Neural cell (in vitro differentiated cells): ENCODE measurements around the gene GRIK3. TPM values are rescaled to one million over a fixed set of nuclear protein-coding genes. Genes with fewer than 3 reads are reported as not detected.

Source experiments
- H2AFZ ChIP-seq: fragments of 200-600, 300-800 bp; sonication (generic), shearing (Covaris generic); 2 replicates; pipeline ENCODE4 v1.6.0; 2014; ENCODE audit warnings: low read depth, mild to moderate bottlenecking, antibody characterized with exemption, low read length, moderate library complexity
- H3F3A ChIP-seq: fragments of 200-600 bp; shearing (Covaris generic); 2 replicates; pipeline ENCODE4 v1.6.1; 2016; ENCODE audit warnings: mild to moderate bottlenecking, moderate library complexity, mixed read lengths, antibody characterized with exemption, low read length; ENCODE audit not compliant: insufficient read depth, poor library complexity, severe bottlenecking
- H3K27ac ChIP-seq: fragments of 200-600, 300-800 bp; sonication (generic), shearing (Covaris generic); 2 replicates; pipeline ENCODE4 v1.5.1; 2014; ENCODE audit warnings: mild to moderate bottlenecking, low read length, moderate library complexity
- H3K27me3 ChIP-seq: fragments of 300-800, 200-600 bp; sonication (generic), shearing (Covaris generic); 2 replicates; pipeline ENCODE4 v1.6.0; 2014; ENCODE audit warnings: mild to moderate bottlenecking, low read depth, low read length, moderate library complexity; ENCODE audit not compliant: insufficient read depth
- H3K36me3 ChIP-seq: fragments of 300-800, 200-600 bp; sonication (generic), shearing (Covaris generic); 2 replicates; pipeline ENCODE4 v1.5.1; 2014; ENCODE audit warnings: mild to moderate bottlenecking, antibody characterized with exemption, low read length, moderate library complexity; ENCODE audit not compliant: insufficient read depth
- H3K4me2 ChIP-seq: fragments of 300-800, 200-600 bp; sonication (generic), shearing (Covaris generic); 2 replicates; pipeline ENCODE4 v1.6.0; 2014; ENCODE audit warnings: mild to moderate bottlenecking, low read length
- H3K4me3 ChIP-seq: fragments of 300-800, 200-600 bp; sonication (generic), shearing (Covaris generic); 2 replicates; pipeline ENCODE4 v1.5.1; 2014; ENCODE audit warnings: mild to moderate bottlenecking, low read length, moderate library complexity
- H3K79me2 ChIP-seq: fragments of 200-600 bp; shearing (Covaris generic); replicated peaks from 2 replicates; pipeline ENCODE4 v1.6.0; 2014; ENCODE audit warnings: mild to moderate bottlenecking, low read length, moderate library complexity; ENCODE audit not compliant: insufficient read depth
- H3K9ac ChIP-seq: fragments of 300-800, 200-600 bp; sonication (generic), shearing (Covaris generic); 2 replicates; pipeline ENCODE4 v1.6.1; 2016; ENCODE audit warnings: mild to moderate bottlenecking, low read length, mixed read lengths
- H3K9me2 ChIP-seq: fragments of 200-600 bp; shearing (Covaris generic); 2 replicates; pipeline ENCODE4 v1.6.1; 2016; ENCODE audit warnings: mild to moderate bottlenecking, low read length, mixed read lengths; ENCODE audit not compliant: insufficient read depth
- H3K9me3 ChIP-seq: fragments of 200-600, 300-800 bp; sonication (generic), shearing (Covaris generic); 2 replicates; pipeline ENCODE4 v1.6.1; 2016; ENCODE audit warnings: mild to moderate bottlenecking, mixed run types, low read length, moderate library complexity, mixed read lengths
- H4K20me1 ChIP-seq: fragments of 200-600 bp; shearing (Covaris generic); 2 replicates; pipeline ENCODE4 v1.6.1; 2016; ENCODE audit warnings: mild to moderate bottlenecking, mixed run types; ENCODE audit not compliant: insufficient read depth
- CTCF ChIP-seq: fragments of 450-650 bp; IDR thresholded peaks from 2 replicates; pipeline ENCODE4 v1.5.1; 2014; ENCODE audit warnings: antibody characterized with exemption, mild to moderate bottlenecking, moderate library complexity; ENCODE audit not compliant: poor library complexity, severe bottlenecking
- EP300 ChIP-seq: fragments of 450-650 bp; conservative IDR thresholded peaks from 2 replicates; pipeline ENCODE4 v1.6.1; 2014; ENCODE audit warnings: antibody characterized with exemption, mild to moderate bottlenecking, moderate library complexity; ENCODE audit not compliant: poor library complexity, severe bottlenecking
- EZH2 ChIP-seq: fragments of 200-600, 300-800 bp; shearing (Covaris generic), sonication (generic); IDR thresholded peaks from 2 replicates; pipeline ENCODE4 v1.6.1; 2014; ENCODE audit warnings: antibody characterized with exemption, low read length, borderline replicate concordance, mild to moderate bottlenecking; ENCODE audit not compliant: insufficient read depth, poor library complexity, severe bottlenecking
- MXI1 ChIP-seq: fragments of 450-650 bp; conservative IDR thresholded peaks from 2 replicates; pipeline ENCODE4 v1.6.1; 2014; ENCODE audit warnings: antibody characterized with exemption, mild to moderate bottlenecking; ENCODE audit not compliant: poor library complexity, severe bottlenecking
- POLR2AphosphoS5 ChIP-seq: IDR thresholded peaks from 2 replicates; pipeline ENCODE4 v1.6.1; 2012
- RAD21 ChIP-seq: fragments of 450-650 bp; conservative IDR thresholded peaks from 2 replicates; pipeline ENCODE4 v1.6.1; 2014; ENCODE audit warnings: antibody characterized with exemption, mild to moderate bottlenecking, moderate library complexity
- REST ChIP-seq: IDR thresholded peaks from 2 replicates; pipeline ENCODE4 v1.6.1; 2012; ENCODE audit warnings: borderline replicate concordance
- SMC3 ChIP-seq: fragments of 450-650 bp; conservative IDR thresholded peaks from 2 replicates; pipeline ENCODE4 v1.6.1; 2014; ENCODE audit warnings: antibody characterized with exemption, mild to moderate bottlenecking, moderate library complexity; ENCODE audit not compliant: poor library complexity
- TAF1 ChIP-seq: IDR thresholded peaks from 2 replicates; pipeline ENCODE4 v1.6.1; 2012; ENCODE audit warnings: low read depth
- polyA plus RNA-seq: library from polyadenylated mRNA; depleted of rRNA; stranded (reverse); fragments of >200 nt; gene quantifications from 2 replicates; pipeline ENCODE4 v1.2.3, GENCODE V29; 2014

The GRIK3 gene
- polyA plus RNA-seq, 1 donor from 2014 or later: 5.0 TPM

GRCh38 chr1:36992139-36992943 lies 42.0 kb downstream of the GRIK3 start:
- H2AFZ ChIP-seq: no peak overlapping the region
- H3K4me2 ChIP-seq: no peak overlapping the region
- H3K79me2 ChIP-seq: no peaks in the 10 kb centered on the region
- no peaks in the 10 kb centered on the region for H3K36me3 ChIP-seq
- H3K4me3 ChIP-seq: no peak overlapping the region
- no peaks in the 10 kb centered on the region for H3K27me3 ChIP-seq
- H3K9ac ChIP-seq: no peak overlapping the region
- TF ChIP-seq EP300 (no peak), CTCF (no peak), POLR2AphosphoS5 (no peak), REST (no peak), RAD21 (no peak), SMC3 (no peak), MXI1 (no peak)
- no peaks in the 10 kb centered on the region for H4K20me1 ChIP-seq
- H3K9me2 ChIP-seq: no peaks in the 10 kb centered on the region
- no peak overlapping the region for H3K27ac ChIP-seq
- no peaks in the 10 kb centered on the region for H3F3A ChIP-seq
- H3K9me3 ChIP-seq: no peaks in the 10 kb centered on the region

- Histone ChIP-seq H3K9me3 (no peaks in the 10 kb centered on the region), H3F3A (no peaks in the 10 kb centered on the region), H3K36me3 (no peaks in the 10 kb centered on the region), H3K4me3 (no peak overlapping the region), H3K9ac (no peak overlapping the region), H4K20me1 (no peaks in the 10 kb centered on the region), H3K27ac (no peak overlapping the region), H3K4me2 (no peak overlapping the region), H2AFZ (no peak overlapping the region), H3K9me2 (no peaks in the 10 kb centered on the region), H3K27me3 (no peaks in the 10 kb centered on the region), H3K79me2 (no peaks in the 10 kb centered on the region)
- TF ChIP-seq EP300 (no peak), TAF1 (no peak), REST (no peak), SMC3 (no peak), MXI1 (no peak), POLR2AphosphoS5 (no peak), EZH2 (no peak), RAD21 (no peak), CTCF (no peak)
Measured at GRCh38 chr1:36991551-36991950, 42.8 kb downstream of the GRIK3 start.
